LNCAP (cell line): Measurements from ENCODE around the gene RSPRY1.

Experiments used
- TF ChIP-seq, protein P1 (sequence below): fragments of 450-650 bp; IDR thresholded peaks from 2 replicates; pipeline ENCODE4 v1.5.1; 2017; ENCODE audit warnings: mild to moderate bottlenecking

RSPRY1 gene

DNA sequence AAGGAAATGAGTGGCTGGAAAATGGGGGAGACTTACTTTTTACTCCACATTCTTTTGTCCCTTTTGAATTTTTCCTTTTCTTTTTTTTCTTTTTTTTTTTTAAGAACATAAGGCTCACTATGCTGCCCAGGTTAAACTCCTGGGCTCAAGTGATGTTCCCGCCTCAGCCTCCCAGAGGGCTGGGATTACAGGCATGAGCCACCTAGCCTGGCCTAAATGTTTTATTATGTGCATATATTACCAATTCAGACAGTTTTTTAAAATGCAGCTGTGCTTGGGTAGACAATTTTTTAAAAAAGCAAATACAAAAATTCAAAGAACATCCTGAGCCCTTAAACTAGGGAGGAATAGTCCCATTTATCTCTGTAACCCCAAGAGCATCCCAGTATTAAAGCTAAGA is 28.6 kb upstream of the RSPRY1 start:
- TF ChIP-seq, protein P1, sequence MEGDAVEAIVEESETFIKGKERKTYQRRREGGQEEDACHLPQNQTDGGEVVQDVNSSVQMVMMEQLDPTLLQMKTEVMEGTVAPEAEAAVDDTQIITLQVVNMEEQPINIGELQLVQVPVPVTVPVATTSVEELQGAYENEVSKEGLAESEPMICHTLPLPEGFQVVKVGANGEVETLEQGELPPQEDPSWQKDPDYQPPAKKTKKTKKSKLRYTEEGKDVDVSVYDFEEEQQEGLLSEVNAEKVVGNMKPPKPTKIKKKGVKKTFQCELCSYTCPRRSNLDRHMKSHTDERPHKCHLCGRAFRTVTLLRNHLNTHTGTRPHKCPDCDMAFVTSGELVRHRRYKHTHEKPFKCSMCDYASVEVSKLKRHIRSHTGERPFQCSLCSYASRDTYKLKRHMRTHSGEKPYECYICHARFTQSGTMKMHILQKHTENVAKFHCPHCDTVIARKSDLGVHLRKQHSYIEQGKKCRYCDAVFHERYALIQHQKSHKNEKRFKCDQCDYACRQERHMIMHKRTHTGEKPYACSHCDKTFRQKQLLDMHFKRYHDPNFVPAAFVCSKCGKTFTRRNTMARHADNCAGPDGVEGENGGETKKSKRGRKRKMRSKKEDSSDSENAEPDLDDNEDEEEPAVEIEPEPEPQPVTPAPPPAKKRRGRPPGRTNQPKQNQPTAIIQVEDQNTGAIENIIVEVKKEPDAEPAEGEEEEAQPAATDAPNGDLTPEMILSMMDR: no peak

DNA sequence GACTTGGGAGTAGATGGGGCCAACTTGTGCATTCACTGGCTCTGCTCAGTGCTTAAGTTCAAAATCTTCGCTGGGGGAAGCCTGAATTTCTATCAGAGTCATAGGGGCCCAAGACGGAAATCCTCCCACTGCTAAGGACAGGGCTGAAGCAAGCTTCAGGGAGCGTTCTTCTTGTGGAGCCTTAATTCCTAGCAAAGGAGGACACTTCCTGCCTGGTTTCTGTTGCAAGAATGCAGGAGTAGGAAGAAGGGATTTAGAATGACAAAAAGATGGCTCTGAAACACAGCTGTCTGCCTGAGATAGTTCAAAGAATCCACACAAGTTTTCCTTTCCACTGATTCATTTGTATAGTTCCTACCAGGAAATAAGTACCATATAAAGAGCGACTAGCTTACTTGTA is 26.7 kb upstream of the RSPRY1 start:
- TF ChIP-seq, protein P1: no peak

DNA sequence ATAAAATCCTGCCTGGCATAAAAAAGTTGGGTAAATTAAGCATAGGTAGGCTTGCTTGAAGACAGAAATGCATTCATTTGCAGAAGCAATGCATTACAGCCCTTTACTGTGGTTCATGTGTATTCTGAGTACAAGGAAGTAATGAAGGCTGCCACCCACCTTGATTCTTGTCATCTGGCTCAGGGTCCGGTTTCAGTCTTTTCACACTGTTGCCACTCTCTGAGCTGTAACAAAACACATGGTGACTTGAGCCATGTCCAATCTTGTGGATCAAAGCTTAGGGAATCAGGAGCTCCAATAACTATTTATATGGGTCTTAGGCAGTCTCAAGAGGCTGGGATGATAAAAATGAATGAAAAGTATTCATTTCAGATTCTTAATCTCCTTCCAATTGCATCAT is 22.3 kb upstream of the RSPRY1 start:
- TF ChIP-seq, protein P1: no peak

DNA sequence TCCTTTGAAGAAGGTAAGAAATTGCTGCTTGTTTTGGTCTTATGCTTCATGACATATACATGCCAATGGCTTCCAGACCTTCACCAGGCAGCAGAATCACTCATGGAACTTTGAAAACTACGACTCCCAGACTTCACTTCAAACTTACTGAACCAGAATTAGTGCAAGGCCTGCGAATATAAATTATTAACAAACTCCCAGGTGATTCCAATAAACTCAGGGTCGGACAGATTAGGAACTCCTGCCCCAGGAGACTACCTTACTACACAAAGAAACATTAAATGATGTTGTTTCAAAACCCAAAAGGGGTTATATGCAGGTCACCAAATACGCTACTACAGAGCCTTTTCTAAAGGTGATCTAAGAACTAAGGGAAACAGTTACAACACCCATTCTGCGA is 20.6 kb upstream of the RSPRY1 start:
- TF ChIP-seq, protein P1: no peak

DNA sequence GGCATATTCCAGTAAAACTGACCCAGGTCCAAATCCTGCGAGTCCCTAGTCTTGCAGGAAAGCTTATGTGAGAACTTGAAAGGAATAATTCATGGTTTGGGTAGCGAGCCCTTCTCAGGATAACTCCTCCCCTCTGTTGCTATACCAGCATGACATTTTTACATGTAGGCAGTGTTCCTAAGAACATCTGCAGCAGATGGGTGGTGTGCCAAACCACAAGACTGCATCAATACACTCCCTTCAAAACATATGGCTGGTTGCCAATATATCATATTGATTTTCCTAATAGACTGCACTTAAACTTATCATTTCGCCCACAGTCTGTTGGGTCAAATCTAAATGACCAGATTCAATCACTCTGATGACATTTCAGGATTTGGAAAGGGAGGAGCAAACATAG is 20.2 kb upstream of the RSPRY1 start:
- TF ChIP-seq, protein P1: no peak

DNA sequence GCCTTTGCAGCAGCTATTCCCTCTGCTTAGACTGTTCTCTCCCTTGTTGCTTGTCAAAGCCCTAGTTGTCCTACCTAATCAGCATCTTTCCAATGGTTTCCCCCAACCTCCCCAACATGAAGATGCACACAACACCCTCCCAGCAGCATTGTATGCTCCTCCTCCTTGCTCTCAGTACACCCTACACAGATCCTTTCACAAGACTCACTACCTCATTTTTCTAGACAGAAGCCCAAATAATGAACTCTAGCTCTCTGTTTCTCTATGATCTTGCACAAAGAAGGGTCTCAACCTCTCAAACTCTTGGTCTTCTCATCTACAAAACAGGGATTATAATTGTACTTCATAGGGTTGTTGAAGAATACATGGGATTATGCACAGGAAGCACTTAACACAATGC is 19.7 kb upstream of the RSPRY1 start:
- TF ChIP-seq, protein P1: no peak

DNA sequence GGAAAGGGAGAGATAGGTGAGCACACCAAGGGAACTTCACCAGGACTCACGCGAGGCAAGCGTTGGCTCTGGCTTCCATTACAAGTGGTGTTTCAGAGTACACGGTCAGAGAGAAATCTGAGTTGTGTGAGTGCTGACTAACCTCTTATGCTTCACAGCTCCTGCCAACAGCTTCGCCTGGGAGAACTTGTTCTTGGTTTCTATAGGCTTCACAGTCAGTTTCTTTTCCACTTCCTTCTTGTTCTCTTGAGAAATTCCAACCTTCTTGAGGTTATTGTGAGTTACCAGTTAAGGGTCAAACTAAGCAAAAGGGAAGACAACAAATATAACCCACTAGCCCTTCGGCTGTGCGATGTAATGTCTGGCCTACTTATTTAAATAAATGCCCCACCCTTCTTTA is 19.2 kb upstream of the RSPRY1 start:
- TF ChIP-seq, protein P1: no peak

DNA sequence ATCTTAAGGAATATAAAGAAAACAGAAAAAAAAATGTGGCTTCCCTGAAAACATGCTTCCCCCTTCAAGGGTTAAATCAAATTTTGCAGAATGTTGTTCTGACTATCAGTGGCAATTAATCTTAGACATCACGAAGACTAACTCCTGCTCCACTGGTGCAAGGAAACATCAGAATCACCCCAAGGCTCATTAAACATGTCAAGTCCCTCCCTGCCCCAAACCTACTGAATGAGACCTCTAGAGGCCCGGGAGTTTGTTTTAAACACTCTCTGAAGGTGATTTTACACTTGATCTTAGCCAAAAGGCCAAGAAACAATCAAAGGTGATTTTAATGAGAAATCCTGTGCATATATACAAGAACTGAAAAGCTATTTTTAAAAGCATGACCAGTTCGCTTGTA is 18.6 kb upstream of the RSPRY1 start:
- TF ChIP-seq, protein P1: no peak
